ENCODE results near the gene TRIM13. TPM values are rescaled to one million over a fixed set of nuclear protein-coding genes. Genes with fewer than 3 reads are reported as not detected.

Gene TRIM13
- total and polyA plus RNA-seq, 2 of the 8 experiments (the other 6 are each of a cell fraction or from before 2014, with no cell fraction given), result 21.2 to 31.5 TPM

DNA sequence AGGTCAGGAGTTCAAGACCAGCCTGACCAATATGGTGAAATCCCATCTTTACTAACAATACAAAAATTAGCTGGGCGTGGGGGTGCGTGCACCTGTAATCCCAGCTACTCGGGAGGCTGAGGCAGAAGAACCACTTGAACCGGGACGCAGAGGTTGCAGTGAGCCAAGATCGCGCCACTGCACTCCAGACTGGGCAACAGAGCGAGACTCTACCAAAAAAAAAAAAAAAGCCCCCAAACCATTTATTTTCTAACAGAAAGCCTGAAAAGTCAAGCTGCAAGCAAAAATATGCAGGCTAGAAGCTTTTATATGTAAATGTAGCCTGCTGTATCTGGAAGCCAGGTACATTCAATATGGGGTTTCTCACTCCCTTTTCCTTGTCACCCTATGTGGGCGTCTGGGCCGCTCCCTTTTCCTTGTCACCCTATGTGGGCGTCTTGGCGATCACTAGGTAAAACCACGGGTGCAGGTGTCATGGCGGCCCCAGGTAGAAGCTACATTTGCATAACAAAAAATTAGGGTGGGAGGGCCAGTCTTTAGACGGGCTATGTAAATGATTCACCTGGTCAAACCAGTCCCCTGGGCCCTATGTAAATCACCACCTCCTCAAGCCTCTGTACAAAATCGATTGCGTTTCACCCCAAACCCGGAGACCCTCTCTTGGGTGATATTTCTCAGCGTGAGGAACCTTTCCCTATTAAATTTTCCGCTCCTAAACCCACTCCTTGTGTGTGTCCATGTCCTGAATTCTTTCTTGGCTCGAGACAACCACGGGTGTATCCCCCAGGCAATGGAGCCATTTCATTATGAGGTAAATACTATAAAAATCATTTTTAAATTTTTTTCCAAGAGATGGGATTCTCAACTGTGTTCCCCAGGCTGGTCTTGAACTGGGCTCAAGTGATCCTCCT is 2.1 kb downstream of the TRIM13 start (continued):
- TF ChIP-seq, protein P1, sequence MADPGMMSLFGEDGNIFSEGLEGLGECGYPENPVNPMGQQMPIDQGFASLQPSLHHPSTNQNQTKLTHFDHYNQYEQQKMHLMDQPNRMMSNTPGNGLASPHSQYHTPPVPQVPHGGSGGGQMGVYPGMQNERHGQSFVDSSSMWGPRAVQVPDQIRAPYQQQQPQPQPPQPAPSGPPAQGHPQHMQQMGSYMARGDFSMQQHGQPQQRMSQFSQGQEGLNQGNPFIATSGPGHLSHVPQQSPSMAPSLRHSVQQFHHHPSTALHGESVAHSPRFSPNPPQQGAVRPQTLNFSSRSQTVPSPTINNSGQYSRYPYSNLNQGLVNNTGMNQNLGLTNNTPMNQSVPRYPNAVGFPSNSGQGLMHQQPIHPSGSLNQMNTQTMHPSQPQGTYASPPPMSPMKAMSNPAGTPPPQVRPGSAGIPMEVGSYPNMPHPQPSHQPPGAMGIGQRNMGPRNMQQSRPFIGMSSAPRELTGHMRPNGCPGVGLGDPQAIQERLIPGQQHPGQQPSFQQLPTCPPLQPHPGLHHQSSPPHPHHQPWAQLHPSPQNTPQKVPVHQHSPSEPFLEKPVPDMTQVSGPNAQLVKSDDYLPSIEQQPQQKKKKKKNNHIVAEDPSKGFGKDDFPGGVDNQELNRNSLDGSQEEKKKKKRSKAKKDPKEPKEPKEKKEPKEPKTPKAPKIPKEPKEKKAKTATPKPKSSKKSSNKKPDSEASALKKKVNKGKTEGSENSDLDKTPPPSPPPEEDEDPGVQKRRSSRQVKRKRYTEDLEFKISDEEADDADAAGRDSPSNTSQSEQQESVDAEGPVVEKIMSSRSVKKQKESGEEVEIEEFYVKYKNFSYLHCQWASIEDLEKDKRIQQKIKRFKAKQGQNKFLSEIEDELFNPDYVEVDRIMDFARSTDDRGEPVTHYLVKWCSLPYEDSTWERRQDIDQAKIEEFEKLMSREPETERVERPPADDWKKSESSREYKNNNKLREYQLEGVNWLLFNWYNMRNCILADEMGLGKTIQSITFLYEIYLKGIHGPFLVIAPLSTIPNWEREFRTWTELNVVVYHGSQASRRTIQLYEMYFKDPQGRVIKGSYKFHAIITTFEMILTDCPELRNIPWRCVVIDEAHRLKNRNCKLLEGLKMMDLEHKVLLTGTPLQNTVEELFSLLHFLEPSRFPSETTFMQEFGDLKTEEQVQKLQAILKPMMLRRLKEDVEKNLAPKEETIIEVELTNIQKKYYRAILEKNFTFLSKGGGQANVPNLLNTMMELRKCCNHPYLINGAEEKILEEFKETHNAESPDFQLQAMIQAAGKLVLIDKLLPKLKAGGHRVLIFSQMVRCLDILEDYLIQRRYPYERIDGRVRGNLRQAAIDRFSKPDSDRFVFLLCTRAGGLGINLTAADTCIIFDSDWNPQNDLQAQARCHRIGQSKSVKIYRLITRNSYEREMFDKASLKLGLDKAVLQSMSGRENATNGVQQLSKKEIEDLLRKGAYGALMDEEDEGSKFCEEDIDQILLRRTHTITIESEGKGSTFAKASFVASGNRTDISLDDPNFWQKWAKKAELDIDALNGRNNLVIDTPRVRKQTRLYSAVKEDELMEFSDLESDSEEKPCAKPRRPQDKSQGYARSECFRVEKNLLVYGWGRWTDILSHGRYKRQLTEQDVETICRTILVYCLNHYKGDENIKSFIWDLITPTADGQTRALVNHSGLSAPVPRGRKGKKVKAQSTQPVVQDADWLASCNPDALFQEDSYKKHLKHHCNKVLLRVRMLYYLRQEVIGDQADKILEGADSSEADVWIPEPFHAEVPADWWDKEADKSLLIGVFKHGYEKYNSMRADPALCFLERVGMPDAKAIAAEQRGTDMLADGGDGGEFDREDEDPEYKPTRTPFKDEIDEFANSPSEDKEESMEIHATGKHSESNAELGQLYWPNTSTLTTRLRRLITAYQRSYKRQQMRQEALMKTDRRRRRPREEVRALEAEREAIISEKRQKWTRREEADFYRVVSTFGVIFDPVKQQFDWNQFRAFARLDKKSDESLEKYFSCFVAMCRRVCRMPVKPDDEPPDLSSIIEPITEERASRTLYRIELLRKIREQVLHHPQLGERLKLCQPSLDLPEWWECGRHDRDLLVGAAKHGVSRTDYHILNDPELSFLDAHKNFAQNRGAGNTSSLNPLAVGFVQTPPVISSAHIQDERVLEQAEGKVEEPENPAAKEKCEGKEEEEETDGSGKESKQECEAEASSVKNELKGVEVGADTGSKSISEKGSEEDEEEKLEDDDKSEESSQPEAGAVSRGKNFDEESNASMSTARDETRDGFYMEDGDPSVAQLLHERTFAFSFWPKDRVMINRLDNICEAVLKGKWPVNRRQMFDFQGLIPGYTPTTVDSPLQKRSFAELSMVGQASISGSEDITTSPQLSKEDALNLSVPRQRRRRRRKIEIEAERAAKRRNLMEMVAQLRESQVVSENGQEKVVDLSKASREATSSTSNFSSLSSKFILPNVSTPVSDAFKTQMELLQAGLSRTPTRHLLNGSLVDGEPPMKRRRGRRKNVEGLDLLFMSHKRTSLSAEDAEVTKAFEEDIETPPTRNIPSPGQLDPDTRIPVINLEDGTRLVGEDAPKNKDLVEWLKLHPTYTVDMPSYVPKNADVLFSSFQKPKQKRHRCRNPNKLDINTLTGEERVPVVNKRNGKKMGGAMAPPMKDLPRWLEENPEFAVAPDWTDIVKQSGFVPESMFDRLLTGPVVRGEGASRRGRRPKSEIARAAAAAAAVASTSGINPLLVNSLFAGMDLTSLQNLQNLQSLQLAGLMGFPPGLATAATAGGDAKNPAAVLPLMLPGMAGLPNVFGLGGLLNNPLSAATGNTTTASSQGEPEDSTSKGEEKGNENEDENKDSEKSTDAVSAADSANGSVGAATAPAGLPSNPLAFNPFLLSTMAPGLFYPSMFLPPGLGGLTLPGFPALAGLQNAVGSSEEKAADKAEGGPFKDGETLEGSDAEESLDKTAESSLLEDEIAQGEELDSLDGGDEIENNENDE (IDR thresholded peaks at IDR 0.05; ENCODE audit: insufficient replicate concordance, low read length), result peak; percentile 45
- TF ChIP-seq KDM1A (IDR thresholded peaks at IDR 0.05; ENCODE audit: borderline replicate concordance, low read length) (peak; percentile 90), MAFK (IDR thresholded peaks at IDR 0.05; ENCODE audit: low read depth, low read length) (no peak), TEAD4 (IDR thresholded peaks at IDR 0.05; ENCODE audit: low read depth, low read length) (no peak), POU5F1 (IDR thresholded peaks at IDR 0.05; ENCODE audit: low read depth, low read length) (peak; percentile 73; the same call in 1 of the 2 replicates), TCF12 (IDR thresholded peaks at IDR 0.05; ENCODE audit: low read depth, low read length) (0 out of 2 replicates have a peak, but pooled peaks have one; percentile 49), TAF1 (IDR thresholded peaks at IDR 0.05; ENCODE audit: low read depth, low read length) (peak; percentile 55; the same call in 1 of the 2 replicates)
- TF ChIP-seq, protein P2, sequence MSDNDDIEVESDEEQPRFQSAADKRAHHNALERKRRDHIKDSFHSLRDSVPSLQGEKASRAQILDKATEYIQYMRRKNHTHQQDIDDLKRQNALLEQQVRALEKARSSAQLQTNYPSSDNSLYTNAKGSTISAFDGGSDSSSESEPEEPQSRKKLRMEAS (IDR thresholded peaks at IDR 0.05), result no peak
